HUDEP-2 (cell line): ENCODE results near the gene DMD.
A peak's percentile ranks its signal among the peaks of the same experiment; 100 is the strongest.

Source experiments
- DNase-seq, 76 experiments: peaks; one replicate each; lab custom pipeline; 2025; ENCODE audit not compliant: unreplicated experiment in 76 of 76; lab: John Stamatoyannopoulos, UW

Gene DMD

GRCh38 chrX:31570658-31571057, 1640.7 kb downstream of the DMD start:
- no peak for DNase-seq

- DNase-seq = peak in 3 of 76 experiments; percentile 0 to 10 (median 2)
These were observed 1647.6 kb downstream of the DMD start for GRCh38 chrX:31563792-31564191.

GRCh38 chrX:31555506-31555905, 1655.8 kb downstream of the DMD start:
- no peak for DNase-seq

GRCh38 chrX:31551913-31552312, 1659.4 kb downstream of the DMD start:
- DNase-seq = no peak

GRCh38 chrX:31550158-31550557, 1661.2 kb downstream of the DMD start:
- no peak for DNase-seq

GRCh38 chrX:31547816-31548215, 1663.5 kb downstream of the DMD start:
- no peak for DNase-seq

GRCh38 chrX:31547416-31547815, 1663.9 kb downstream of the DMD start:
- DNase-seq = no peak

GRCh38 chrX:31546126-31546525, 1665.2 kb downstream of the DMD start:
- DNase-seq = no peak

GRCh38 chrX:31545726-31546125, 1665.6 kb downstream of the DMD start:
- no peak for DNase-seq

GRCh38 chrX:31545191-31545590, 1666.2 kb downstream of the DMD start:
- DNase-seq = no peak

GRCh38 chrX:31543634-31544033, 1667.7 kb downstream of the DMD start:
- no peak for DNase-seq

- DNase-seq = peak in 1 of 76 experiments; percentile 0
These were observed 1668.8 kb downstream of the DMD start for GRCh38 chrX:31542566-31542965.

GRCh38 chrX:31540313-31540712, 1671.0 kb downstream of the DMD start:
- DNase-seq = no peak

GRCh38 chrX:31527455-31528126, 1683.8 kb downstream of the DMD start:
- no peak for DNase-seq

- DNase-seq = no peak
These were observed 1687.3 kb downstream of the DMD start for GRCh38 chrX:31523884-31524536.

- DNase-seq = no peak
These were observed 1688.6 kb downstream of the DMD start for GRCh38 chrX:31522760-31523159.

GRCh38 chrX:31521941-31522340, 1689.4 kb downstream of the DMD start:
- no peak for DNase-seq

- no peak for DNase-seq
These were observed 1694.8 kb downstream of the DMD start for GRCh38 chrX:31516527-31516926.

- DNase-seq = no peak
These were observed 1703.0 kb downstream of the DMD start for GRCh38 chrX:31508338-31508737.

- no peak for DNase-seq
These were observed 1704.4 kb downstream of the DMD start for GRCh38 chrX:31506928-31507327.

GRCh38 chrX:31506360-31506759, 1705.0 kb downstream of the DMD start:
- DNase-seq = no peak

GRCh38 chrX:31500921-31501320, 1710.4 kb downstream of the DMD start:
- DNase-seq = no peak
